VCaP (cell line): ENCODE results near the gene NEGR1.
A peak's percentile ranks its signal among the peaks of the same experiment; 100 is the strongest.

Experiments
- H3K27ac ChIP-seq: fragments of 450-650 bp; 2 replicates; pipeline ENCODE4 v1.5.1; 2017
- CTCF ChIP-seq: fragments of 450-650 bp; conservative IDR thresholded peaks from 2 replicates; pipeline ENCODE4 v1.5.1; 2017; ENCODE audit warnings: mild to moderate bottlenecking, moderate library complexity

NEGR1 gene

DNA sequence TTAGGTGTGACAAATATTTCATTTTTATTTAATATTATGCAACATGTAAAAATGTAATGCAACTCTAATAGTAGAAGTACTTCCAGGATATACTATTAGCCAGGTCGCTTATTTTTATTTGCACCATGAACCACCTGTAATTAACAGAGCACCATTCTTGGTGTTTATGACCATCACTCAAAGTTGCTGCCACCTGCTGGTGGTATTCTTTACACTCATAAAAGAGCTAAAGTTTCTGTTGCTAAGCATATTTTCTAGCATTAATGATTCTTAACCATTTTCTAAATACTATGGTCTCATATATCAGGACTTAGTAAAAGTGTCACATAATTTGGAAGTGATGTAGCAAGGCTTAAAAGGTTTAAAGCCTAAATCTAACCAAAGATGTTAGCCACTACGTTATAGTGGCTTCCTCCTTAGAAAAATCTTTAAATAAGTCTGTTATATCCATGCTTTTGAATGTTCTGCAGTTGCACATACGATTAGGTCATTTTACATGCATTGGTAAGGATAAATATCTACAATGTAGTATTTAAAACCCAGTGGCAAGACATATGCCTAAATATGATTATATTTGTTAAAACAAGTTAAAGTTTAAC lies 244.5 kb downstream of the NEGR1 start:
- no peak overlapping the region for H3K27ac ChIP-seq
- peak; percentile 79 for TF ChIP-seq CTCF

DNA sequence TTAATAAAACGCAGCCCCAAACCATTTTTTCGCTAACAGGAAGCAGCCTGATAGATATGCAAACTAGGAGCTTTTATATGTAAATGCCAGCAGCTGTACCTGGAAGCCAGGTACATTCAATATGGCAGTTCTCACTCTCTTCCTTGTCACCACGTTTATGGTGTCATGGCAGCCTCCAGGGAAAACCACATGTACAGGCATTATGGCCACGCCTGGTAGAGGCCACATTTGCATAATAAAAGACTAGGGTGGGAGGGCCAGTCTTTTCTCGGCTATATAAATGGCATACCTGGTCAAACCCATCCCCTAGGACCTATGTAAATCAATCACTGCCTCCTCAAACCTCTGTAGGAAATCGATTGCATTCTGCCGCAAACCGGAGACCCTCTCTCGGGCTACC lies 247.5 kb downstream of the NEGR1 start:
- no peak for TF ChIP-seq CTCF
- H3K27ac ChIP-seq: no peak overlapping the region

DNA sequence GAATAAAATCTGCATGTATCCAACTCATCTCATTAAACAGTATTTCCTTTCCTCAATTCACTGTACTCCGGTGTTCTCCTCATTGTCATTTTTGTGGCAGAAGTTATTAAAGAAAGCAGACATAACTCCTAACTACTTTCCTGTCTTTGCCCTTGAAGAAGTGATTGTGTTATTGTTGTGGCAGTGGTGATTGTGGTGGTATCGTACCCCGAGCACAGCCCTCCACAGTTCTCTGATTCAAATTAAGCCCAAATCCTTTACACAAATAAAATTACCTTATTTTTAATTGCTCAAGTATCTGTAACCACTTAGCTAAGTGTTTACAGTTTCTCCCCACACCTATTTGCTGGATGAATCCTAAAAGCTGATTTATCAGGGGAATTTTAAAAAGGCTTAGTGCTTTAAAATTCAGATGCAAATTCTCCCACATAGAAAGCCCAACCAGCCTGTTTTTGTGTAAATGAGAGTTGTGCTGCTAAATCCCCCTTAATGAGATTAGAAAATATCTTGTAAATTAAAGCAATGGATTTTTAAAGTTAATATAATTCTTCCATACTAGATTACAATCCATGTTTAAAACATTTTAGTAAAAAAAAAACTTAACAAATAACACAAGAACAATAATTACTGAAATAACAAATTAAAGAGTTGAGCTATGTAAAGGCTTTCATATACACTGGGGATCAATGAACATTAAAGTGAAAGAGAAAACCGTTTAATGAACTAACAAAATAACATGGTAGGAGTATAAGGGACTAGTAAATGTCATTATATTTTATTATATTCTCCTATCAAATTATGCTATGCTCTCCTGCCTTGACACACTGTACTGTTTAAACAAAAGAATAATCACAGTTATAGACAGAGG lies 259.0 kb downstream of the NEGR1 start:
- TF ChIP-seq CTCF: no peak
- H3K27ac ChIP-seq: no peak overlapping the region

GRCh38 chr1:72018562-72018961 lies 263.8 kb downstream of the NEGR1 start:
- TF ChIP-seq CTCF: no peak
- no peak overlapping the region for H3K27ac ChIP-seq

GRCh38 chr1:72015006-72015405 lies 267.3 kb downstream of the NEGR1 start:
- TF ChIP-seq CTCF: no peak

GRCh38 chr1:72013161-72013560 lies 269.2 kb downstream of the NEGR1 start:
- TF ChIP-seq CTCF: no peak
- H3K27ac ChIP-seq: no peak overlapping the region

More at GRCh38 chr1:72015006-72015405, 267.3 kb downstream of the NEGR1 start:
- H3K27ac ChIP-seq: no peak overlapping the region

GRCh38 chr1:72011721-72012120 lies 270.6 kb downstream of the NEGR1 start:
- no peak overlapping the region for H3K27ac ChIP-seq
- TF ChIP-seq CTCF: no peak
